Measurements from ENCODE around the gene UBL4A.

Gene UBL4A

DNA sequence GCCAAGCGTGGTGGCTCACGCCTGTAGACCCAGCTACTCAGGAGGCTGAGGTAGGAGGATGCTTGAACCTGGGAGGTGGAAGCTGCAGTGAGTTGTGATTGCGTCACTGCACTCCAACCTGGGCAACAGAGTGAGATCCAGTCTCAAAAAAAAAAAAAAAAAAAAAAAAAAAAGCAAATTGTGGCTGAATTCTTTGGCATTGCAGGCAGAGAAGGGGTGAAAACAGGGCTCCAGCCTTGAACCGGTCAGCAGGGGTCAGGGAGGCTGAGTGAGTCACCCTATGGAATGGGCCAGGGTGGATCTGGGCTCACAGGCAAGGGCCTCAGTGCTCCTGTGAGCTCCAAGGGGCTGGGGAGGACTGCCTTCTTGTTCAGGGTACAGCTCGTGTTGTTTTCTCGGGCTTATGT, 42.8 kb upstream of the UBL4A start:
- H3K4me3 ChIP-seq (ENCODE audit: low read depth, low read length): no peak overlapping the region
- no peak for DNase-seq (ENCODE audit: low read depth)
- in situ Hi-C loops (cut with HindIII; ENCODE audit: low sequenced_read_pairs): no loop called here
- TF ChIP-seq, protein P1, sequence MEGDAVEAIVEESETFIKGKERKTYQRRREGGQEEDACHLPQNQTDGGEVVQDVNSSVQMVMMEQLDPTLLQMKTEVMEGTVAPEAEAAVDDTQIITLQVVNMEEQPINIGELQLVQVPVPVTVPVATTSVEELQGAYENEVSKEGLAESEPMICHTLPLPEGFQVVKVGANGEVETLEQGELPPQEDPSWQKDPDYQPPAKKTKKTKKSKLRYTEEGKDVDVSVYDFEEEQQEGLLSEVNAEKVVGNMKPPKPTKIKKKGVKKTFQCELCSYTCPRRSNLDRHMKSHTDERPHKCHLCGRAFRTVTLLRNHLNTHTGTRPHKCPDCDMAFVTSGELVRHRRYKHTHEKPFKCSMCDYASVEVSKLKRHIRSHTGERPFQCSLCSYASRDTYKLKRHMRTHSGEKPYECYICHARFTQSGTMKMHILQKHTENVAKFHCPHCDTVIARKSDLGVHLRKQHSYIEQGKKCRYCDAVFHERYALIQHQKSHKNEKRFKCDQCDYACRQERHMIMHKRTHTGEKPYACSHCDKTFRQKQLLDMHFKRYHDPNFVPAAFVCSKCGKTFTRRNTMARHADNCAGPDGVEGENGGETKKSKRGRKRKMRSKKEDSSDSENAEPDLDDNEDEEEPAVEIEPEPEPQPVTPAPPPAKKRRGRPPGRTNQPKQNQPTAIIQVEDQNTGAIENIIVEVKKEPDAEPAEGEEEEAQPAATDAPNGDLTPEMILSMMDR (IDR thresholded peaks at IDR 0.05; ENCODE audit: low read depth, low read length, missing control alignments): no peak

DNA sequence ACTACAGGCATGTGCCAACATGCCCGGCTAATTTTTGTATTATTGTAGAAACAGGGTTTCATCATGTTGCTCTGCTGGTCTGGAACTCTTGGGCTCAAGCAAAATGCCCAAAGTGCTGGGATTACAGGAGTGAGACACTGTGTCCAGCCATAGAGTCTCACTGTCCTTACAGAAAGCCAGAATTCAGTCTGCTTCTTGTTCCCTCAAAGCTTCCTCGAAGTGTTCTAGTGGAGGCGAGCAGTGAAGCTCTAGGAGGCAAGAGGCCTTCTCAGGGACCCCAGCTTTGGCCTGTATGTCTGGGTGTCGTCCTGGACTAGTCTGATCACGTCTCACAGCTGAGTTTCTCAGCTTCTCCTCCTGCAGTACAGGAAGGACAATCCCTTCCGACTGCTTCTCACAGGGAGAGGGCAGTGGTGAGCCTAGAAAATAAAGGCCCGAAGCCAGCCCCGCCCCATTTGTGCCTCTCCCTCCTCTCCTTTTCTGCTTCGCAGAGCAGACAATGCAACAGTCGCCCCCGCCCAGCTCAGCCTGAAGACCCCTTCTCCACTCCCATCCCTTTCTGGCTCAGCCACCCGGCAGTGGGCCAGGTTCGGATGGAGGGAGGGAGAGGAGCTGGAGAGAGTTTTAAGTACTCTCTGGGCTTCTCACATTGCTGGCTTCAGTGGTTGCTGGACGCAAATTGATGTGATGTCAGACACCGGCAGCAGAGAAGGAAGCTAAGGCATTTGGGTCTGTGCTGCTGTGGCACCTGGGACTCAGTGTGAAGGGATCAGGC, 40.7 kb upstream of the UBL4A start:
- H3K4me3 ChIP-seq (ENCODE audit: low read depth, low read length): peak overlapping the region; percentile 26
- in situ Hi-C loops (cut with HindIII; ENCODE audit: low sequenced_read_pairs): no loop called here
- TF ChIP-seq, protein P1 (IDR thresholded peaks at IDR 0.05; ENCODE audit: low read depth, low read length, missing control alignments): peak; percentile 59
- DNase-seq (ENCODE audit: low read depth): peak; percentile 45

DNA sequence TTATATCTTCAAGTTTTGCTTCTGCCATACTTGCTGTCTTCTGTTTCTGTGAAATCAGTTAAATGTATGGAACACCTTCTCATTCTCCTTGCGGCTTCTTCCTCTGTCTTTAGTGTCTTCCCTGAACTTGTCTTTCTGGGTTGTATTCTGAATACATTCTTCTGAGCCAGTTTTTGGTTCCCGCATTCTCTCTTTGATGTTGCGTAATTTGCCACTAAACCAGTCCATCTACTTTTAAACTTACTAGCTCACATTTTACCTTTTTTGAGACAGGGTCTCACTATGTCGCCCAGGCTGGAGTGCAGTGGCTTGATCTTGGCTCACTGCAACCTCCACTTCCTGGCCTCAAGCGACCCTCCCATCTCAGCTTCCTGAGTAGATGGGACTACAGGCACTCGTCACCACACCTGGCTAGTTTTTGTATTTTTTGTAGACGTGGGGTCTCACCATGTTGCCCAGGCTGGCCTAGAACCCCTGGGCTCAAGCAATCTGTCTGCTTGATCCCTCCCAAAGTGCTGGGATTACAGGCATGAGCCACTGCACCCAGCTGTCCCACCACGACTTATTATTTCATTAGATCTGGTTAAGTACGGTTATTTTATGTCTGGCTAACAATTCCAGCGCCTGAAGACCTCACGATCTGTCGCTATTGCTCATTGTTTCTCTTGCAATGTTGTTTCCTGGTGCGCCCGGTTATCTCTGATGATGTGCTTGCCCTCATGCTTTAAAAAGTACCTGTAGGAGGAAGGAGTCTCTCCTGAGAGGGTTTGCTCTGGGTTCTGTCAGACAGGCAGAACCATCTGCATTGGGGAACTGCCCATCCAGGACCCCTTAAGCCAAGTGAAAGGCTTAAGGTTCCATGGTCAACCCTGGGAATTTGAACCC, 39.4 kb upstream of the UBL4A start:
- H3K4me3 ChIP-seq (ENCODE audit: low read depth, low read length): no peak overlapping the region
- no peak for DNase-seq (ENCODE audit: low read depth)
- TF ChIP-seq, protein P1 (IDR thresholded peaks at IDR 0.05; ENCODE audit: low read depth, low read length, missing control alignments): no peak
- in situ Hi-C loops (cut with HindIII; ENCODE audit: low sequenced_read_pairs): no loop called here

DNA sequence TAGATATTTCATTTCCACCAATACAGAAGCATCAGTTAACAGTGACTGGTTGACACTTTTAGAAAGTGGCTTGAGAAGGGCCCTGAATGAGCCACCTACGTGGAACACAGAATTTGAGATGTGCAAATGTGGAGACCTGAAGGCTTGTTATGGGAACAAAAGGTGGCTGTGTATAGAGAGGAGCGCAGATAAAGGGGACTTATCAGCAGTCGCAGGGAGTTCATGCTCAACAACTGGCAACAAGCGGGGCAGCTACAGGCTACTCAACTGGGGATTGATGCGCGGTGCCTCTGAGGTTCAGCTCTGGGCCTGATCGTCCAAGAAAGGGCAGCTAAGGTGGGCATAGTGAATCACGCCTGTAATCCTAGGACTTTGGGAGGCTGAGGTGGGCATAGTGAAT, 33.0 kb upstream of the UBL4A start:
- in situ Hi-C loops (cut with HindIII; ENCODE audit: low sequenced_read_pairs): no loop called here
- TF ChIP-seq, protein P1 (IDR thresholded peaks at IDR 0.05; ENCODE audit: low read depth, low read length, missing control alignments): no peak
- DNase-seq (ENCODE audit: low read depth): no peak
- H3K4me3 ChIP-seq (ENCODE audit: low read depth, low read length): no peak overlapping the region

DNA sequence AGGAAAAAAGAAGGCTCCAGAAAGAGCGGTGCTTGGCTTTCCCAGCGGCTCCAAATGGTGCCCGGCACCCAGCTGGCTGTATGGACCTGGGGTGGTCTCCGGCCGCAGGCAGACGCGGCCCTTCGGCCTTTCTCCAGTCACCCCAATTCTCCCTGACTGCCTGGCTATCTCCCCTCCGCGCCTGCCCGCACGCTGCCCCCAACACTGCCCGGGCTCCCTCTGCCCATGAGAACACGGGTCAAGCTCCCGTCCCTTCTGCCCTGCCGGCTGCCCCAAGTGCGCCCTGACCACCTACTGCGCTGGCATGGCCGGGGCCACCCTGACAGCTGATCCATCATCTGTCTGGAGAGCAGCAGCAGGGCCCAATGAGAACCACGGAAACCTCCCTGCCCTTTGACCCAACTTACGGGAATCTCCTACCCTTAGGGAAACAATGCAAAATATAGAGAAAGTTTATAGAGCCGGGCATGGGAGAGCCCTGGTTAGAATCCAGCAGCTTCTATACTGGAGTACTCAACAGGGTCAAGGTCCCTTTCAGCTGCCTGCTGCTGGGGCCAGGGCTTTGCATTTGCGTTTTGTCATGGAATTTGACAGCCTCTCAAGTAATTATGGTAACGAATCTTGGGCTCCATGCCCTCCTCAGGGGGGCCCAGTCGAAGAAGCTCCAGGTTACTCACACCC, 30.8 kb upstream of the UBL4A start:
- in situ Hi-C loops (cut with HindIII; ENCODE audit: low sequenced_read_pairs): no loop called here
- no peak overlapping the region for H3K4me3 ChIP-seq (ENCODE audit: low read depth, low read length)
- TF ChIP-seq, protein P1 (IDR thresholded peaks at IDR 0.05; ENCODE audit: low read depth, low read length, missing control alignments): no peak
- DNase-seq (ENCODE audit: low read depth): no peak

DNA sequence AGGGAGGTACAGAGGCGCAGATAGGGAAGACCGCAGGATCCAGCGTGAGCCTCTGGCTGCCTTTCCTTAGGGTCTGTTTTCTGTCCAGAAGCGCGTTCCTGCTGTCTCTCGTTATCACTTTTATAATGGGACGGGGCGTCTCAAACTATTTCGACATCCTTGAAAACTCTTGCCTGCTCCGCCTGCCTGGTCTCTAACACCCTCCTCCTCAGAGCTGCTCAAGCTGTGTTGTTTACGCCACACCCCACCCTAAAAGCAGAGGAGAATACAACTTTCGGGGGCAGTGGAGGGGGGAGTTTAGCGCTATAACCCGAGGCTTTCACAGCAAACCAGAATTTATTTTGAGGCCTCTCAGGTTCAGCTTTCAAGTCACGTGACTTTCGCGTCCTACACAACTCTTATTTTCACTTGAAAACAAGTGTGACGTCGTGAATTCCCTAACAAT, 30.3 kb upstream of the UBL4A start:
- in situ Hi-C loops (cut with HindIII; ENCODE audit: low sequenced_read_pairs): no loop called here
- DNase-seq (ENCODE audit: low read depth): peak; percentile 28
- H3K4me3 ChIP-seq (ENCODE audit: low read depth, low read length): peak overlapping the region; percentile 36
- TF ChIP-seq, protein P1 (IDR thresholded peaks at IDR 0.05; ENCODE audit: low read depth, low read length, missing control alignments): no peak

All from astrocyte of the cerebellum (primary cell).